HG03135 (cell line): ENCODE measurements around the gene TXNL4B.

ENCODE experiments used
- ATAC-seq: cut with Tn5 transposase; IDR thresholded peaks from one replicate; pipeline ENCODE4 v1.9.1; 2021; ENCODE audit warnings: mild to moderate bottlenecking, moderate library complexity; ENCODE audit not compliant: unreplicated experiment

Gene TXNL4B

DNA sequence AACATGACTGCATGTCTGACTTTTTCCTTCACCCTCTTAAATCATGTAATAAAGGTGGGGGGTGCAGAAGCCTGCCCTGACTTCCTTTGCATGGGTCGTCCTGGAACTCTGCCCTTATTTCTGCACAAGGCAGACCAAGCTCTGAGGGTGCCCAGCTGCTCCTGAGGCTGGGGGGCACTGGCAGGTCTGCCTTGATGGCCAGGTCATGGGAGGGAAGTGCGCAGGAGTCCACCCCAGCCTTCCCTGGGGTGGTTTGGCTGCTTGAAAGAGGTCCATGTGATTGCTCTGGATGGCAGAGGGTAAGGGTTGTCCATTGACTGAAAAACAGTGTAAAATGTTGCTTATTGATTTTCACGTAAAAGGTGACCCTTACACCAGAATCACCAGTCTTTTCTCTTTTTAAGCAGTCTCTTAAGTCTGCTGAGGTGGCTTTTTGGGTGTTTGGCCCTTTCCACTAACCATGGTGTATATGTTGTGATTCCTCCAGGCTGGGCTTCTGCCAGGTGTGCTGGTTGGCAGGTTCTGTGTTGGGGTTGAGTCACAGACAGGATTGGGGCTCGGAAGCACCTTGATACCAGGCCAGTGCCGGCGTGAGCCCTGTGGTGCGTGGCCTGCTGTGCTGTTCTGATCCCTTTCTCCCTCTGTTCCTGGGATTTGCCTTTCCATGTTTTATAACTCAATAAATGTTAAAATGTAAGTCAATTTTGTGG is 19.6 kb upstream of the TXNL4B start:
- no peak for ATAC-seq

DNA sequence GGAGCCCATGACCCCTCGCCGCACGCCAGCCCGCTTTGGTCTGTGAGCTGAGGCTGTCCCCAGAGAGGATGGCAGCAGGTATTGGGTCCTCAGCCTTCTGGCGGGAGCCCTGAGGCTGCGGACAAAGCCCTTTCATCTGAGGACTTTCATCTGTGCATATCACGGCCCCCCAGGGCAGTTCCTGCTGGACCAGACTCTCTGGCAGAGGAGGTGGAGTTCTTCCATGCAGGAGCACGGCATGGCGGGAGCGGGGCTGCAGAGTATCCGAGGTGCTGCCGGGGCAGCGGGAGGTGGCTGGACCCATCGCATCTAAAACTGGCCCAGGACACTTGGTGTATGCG is 19.0 kb upstream of the TXNL4B start:
- no peak for ATAC-seq

DNA sequence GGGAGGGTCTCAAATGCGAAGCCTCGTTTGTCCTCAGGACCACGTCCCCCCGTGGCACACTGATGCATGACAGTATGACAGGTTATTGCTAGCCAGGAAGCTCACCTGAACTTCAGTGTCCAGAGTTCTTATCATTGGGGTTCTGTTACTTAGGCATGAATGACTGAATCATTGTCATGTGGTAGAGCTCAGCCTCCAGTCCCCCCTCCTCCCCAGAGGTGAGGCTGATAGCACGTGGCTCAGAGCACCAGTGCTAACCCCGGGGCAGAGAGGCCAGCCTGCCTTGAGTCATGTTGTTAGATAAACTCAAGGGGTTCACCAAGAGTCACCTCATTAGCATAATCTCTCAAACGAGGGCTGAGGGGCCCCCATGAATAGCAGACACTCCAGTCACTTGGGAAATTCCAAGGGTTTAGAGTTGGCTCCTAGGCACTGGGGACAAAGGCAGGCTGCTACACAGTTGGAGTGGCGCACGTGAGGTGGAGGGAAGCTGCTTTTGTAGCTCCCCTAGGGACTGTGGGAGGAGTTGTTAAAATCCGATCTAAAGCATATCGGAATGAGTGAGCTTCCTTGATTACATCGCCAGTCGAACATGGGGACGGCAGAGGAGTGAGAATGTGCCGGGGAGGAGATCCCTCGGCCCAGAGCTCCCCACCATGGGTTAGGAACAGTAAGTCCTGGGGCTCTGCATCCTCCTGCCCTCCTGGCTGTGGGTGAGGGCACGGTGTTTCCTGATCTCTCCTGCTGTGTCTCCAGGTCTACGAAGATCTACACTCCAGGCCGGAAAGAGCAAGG is 18.4 kb upstream of the TXNL4B start:
- no peak for ATAC-seq

DNA sequence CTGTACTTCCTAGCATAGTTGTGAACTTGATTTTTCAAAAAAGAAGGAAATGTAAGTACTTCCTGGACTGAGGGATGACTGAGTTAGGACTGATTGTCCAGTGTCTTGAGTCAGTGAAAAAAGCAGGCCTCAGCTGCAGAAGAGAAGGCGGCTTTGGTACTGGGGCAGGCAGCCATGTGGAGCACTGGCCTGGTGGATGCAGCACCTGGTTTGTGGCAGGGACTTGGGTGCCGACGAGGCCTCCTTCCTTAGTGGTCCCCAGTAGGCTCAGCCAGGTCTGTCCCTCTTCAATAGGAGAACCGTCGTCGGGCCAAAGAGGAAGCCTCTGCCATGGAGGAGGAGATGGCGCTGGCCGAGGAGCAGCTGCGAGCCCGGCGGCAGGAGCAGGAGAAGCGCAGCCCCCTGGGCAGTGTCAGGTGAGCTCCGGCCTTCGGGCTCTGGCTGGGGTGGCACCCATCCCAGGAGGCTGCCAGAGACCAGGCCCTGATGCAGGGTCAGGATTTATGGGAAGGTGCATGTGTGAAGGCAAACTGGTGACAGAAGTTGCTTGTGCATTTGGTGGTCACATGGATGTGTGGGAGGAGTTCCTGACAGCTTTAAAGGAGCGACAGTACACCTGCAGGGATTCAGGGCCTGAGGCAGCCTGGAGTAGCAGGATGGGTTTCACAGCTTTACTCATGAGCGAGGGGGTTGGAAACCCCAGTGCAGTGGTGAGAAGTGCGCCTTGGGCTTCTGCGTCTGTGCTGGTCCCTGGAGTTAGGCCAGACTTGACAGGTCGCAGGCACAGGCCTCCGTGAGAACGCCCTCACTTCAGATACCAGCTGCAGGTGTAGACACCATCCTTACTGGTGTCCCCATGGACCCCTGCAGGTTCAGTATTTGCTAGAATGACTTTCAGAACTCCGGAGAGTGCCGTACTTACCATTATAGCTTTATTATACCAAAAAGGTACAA is 17.5 kb upstream of the TXNL4B start:
- no peak for ATAC-seq

DNA sequence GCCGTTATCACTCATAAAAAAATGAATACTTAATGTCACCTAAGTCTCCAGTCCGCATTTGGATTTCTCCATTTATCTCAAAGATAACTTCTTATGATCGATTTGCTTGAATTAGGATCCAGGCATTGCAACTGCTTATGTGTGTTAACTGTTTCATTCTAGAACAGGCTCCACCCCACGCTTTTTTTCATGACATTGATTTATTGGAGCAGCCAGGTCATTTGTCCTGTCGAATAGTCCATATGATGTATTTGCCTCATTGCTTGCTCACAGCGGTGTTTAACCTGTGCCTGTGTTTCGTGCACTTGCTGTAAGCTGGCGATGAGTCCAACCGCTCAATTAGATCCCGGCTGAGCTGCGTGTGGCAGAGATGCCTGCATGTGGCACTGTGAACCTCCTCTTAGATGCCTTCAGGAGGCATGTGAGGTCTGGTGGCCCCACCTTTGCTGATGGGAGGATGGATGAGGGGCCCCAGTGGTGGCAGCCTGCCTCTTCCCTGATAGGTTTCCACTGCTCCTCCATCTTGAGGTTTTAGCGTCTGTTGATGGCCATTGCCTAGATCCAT is 16.6 kb upstream of the TXNL4B start:
- ATAC-seq = no peak

- ATAC-seq = no peak
Observed at GRCh38 chr16:72109300-72109699, 15.9 kb upstream of the TXNL4B start.

GRCh38 chr16:72108353-72109102 is 15.1 kb upstream of the TXNL4B start:
- ATAC-seq = no peak

DNA sequence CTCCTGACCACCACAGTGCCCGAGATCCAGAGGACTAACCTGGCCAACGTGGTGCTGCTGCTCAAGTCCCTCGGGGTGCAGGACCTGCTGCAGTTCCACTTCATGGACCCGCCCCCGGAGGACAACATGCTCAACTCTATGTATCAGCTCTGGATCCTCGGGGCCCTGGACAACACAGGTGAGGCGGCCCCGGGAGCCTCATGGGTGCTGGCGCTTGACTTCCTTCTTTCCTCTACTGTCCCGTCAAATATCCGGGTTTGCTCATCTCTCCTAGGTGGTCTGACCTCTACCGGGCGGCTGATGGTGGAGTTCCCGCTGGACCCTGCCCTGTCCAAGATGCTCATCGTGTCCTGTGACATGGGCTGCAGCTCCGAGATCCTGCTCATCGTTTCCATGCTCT is 14.0 kb upstream of the TXNL4B start:
- ATAC-seq = no peak

DNA sequence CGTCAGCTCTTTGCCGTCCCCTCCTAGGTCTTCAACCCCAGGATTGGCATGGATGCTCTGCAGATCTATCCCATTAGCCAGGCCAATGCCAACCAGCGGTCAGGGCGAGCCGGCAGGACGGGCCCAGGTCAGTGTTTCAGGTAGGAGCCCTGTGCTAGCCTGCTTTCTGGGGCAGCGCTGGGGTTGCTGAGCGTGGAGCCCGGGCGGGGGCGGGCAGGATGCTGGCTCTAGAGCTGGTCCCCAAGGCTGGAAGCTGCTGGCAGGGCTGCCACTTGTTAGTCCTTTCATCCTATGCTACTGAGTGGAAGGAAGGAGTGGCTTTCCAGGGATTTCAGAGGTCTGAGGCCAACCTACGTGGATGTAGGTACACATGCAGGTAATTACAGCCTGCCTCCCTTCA is 12.6 kb upstream of the TXNL4B start:
- no peak for ATAC-seq

- no peak for ATAC-seq
Observed at GRCh38 chr16:72104905-72105304, 11.5 kb upstream of the TXNL4B start.

DNA sequence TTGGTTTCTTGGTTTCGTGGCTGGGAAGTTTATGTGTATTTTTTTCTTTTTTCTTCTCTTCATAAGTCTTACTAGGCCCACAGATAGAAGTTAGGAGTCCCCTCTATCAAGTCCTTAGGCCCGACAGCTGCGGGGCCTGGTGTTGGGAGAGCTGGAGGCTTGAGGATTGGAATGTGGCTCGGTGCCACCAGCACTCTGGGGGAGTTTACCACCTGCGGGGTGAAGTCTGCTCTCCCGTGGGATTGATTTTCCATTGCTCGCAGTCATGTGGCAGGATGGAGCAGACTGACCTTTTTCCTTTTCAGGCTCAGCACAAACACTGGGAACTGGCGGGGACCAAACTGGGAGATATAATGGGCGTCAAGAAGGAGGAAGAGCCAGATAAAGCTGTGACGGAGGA is 7.8 kb upstream of the TXNL4B start:
- ATAC-seq = no peak

GRCh38 chr16:72099377-72099818 is 6.0 kb upstream of the TXNL4B start:
- ATAC-seq = peak; percentile 79

- ATAC-seq = no peak
Observed at GRCh38 chr16:72098936-72099335, 5.5 kb upstream of the TXNL4B start.

DNA sequence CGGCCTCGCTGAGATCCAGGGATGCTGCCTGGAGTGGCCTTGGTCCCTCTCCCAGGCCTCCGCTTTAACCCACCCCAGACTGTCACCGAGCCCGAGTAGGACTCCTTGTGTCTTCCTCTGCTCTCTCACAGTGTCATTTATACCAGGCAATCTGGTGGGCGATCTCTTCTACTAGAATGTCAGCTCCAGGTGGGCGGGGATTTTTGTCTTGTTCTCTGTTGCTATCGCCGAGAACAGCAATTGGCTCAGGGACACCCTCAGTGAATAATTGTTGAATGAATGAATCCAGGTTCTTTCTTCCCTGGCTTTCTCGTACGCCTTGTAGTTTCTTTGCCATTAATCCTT is 818 bp upstream of the TXNL4B start:
- ATAC-seq = no peak

GRCh38 chr16:72092832-72093447 is 480 bp downstream of the TXNL4B start:
- ATAC-seq = no peak

DNA sequence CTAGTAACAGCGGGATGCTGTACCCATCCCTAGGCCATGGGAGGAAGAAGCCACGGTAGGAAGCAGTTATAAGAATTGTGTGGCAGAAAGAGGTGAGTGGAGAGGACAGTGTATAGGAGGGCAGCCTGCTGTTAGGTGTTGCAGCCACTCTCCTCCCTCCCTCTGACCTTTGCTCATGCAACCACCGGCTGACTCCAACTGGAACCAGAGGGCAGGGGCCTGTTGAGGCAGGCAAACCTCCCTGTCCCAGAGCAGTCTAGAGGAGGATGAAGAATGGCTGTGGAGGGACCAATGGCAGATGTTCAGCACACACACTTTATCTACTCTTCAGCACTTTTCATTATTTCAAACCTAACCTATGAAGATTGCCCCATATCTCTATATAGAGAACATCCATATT is 2.2 kb downstream of the TXNL4B start:
- ATAC-seq = no peak

- ATAC-seq = no peak
Observed at GRCh38 chr16:72085002-72085401, 8.4 kb downstream of the TXNL4B start.

DNA sequence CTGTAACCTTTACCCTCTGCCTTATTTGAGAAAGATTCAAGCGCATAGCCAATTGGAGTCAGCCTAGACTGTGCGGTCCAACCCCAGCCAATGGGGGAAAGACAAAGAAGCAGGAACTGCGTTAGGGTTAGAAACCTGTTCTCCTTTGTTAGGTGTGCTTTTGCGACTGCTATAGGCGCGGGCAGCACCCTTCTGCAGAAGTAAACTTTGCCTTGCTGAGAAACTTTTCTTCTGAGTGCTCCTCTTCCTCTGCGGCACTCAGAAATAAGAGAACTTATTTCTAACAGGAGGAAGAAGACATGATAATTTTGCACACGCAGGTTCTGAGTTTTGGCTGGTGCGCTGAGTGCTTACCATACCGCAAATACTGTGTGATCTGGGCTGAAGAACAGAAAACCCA is 9.0 kb downstream of the TXNL4B start:
- no peak for ATAC-seq

GRCh38 chr16:72083778-72084404 is 9.5 kb downstream of the TXNL4B start:
- ATAC-seq = no peak
